ENCODE data around the gene P2RX2.

P2RX2 gene

DNA sequence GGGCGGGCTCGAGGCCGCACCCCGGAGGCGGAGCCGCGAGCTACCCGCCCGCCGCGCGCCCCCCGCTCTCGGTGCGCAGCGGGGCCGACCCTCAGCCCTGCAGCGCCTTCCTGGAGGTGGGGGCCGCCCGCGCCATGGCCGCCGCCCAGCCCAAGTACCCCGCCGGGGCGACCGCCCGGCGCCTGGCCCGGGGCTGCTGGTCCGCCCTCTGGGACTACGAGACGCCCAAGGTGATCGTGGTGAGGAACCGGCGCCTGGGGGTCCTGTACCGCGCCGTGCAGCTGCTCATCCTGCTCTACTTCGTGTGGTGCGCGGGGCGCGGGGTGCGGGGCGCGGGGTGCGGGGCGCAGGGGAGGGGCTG, at the start of gene P2RX2:
Gene P2RX2, plus strand, starts transcription at position 94 of the 361 bp plus-strand sequence. Its CDS starts 41 bp downstream, at position 135.
- DNase-seq = no peak

DNA sequence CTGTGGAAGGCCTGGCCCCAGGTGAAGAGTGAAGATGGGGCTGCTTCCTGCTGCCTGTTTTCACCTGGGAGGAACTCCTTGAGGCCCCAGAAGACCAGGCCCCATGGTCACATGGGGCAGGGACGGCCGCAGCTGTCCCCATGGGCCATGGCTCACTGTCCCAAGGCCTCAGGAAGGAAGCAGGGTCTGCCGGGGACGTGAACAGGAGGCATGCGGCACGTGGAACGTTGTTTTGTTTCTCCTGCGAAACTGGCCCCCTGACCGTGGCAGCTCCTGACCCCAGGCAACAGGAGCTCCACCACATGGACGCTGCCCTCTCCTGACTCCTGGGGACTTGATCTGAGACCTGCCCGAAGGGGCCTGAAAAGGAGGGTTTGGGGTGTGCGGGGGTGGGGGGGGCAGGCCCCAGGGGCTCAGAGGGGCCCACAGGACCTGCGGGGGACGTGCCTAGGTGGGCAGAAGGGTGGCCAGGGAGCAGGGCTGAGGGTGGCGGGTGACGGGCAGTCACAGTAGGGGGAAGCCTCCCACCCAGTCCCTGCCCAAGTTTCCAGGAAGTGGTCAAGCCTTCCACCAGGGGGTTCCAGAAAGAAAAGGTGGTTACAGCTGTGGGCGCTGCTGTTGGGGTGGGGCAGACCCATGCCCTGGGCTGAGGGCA, 49.6 kb upstream of the P2RX2 start:
- no peak for DNase-seq

DNA sequence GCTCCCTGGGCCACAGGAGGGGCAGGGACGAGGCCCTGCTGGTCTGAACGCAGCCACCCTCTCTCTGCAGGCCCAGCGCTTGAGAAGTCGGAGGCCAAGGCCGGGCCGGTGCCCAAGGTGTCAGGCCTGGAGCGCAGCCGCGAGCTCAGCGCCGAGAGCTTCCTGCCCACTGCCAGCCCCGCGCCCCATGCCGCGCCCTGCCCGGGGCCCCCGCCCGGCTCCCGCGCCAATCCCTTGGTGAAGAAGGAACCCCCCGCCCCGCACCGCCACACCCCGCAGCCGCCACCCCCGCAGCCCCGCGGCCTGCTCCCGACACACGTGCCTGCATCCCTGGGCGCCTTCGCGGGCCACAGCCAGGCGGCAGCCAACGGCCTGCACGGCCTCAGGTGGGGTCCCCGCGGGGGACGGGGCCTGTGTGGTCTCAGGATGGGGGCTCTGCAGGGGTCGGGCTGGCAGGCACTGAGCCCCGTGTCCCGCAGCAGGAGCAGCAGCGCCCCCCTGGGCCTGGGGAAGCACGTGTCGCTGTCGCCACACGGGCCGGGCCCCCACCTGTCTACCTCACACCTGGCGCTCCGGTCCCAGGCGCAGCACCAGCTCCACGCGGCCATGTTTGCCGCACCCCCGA, 48.6 kb upstream of the P2RX2 start:
- no peak for DNase-seq

DNA sequence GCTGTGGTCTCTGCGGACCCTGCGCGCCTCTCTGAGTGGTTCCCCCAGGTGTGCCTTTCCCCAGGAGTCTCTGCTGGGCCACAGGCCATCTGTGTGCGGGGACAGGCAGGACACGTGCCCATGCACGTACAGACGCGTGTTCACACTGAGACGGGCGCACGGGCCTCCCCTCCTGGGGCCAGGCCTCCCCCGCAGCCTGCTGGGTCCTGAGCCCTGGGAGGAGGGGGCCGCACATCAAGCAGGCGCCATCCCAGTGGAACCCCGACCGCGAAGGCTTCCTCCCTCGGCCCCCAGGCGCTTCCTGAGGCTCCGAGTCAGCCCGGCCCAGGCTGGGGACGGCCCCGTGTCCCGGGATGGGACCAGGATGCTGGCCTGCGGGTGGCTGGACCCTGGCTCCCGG, 47.9 kb upstream of the P2RX2 start:
- DNase-seq = no peak

DNA sequence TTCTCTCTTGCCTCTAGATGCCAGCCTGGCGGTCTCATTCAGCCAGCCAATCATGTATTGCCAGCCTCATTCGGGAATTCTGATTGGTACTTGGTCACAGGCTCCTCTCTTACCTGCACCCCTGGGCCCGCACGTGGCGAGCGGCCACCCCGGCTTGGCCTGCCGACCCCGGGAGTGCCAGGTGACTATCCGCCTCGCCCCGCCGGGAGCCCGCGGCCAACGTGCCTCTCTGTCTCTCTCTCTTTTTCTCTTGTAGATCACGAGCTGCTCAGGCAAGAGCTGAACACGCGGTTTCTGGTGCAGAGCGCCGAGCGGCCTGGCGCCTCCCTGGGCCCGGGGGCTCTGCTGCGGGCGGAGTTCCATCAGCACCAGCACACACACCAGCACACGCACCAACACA, 47.5 kb upstream of the P2RX2 start:
- DNase-seq = no peak

DNA sequence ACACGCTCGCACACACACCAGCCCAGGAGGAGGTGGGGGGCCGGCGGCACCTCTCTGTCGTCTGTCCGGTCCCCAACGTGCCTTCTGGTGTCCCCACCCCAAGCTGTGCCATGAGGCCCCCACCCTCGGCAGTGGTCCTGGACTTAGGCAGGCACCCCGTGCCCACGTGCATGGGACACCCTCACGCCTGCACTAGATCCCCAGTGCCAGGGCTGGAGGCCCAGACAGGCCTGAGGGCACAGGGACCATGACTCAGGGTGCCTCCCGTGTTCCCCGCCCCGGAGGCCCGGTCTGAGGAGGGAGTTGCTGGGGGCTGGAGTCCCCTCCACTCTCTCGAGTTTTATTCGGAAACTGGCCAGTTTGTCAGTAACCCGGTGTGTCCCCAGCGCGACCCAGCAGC, 47.0 kb upstream of the P2RX2 start:
- DNase-seq = no peak

DNA sequence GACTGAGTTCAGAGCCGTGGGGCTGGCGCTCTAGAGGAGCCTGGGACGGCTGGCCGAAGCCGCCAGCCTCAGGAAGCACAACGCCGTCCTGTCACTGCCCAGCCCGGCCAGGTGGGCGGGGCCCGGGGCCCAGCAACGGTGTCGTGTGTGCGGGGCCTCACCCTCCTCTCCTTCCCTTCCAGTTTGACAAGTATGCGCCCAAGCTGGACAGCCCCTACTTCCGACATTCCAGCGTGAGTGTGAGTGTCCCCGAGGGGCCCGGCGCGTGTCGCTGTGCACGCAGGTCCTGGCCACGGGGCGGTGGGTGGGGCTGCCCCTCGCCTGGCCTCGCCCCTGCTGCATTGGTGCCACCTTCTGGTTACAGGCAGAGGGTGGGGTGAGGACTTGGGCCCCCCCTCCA, 46.5 kb upstream of the P2RX2 start:
- no peak for DNase-seq

DNA sequence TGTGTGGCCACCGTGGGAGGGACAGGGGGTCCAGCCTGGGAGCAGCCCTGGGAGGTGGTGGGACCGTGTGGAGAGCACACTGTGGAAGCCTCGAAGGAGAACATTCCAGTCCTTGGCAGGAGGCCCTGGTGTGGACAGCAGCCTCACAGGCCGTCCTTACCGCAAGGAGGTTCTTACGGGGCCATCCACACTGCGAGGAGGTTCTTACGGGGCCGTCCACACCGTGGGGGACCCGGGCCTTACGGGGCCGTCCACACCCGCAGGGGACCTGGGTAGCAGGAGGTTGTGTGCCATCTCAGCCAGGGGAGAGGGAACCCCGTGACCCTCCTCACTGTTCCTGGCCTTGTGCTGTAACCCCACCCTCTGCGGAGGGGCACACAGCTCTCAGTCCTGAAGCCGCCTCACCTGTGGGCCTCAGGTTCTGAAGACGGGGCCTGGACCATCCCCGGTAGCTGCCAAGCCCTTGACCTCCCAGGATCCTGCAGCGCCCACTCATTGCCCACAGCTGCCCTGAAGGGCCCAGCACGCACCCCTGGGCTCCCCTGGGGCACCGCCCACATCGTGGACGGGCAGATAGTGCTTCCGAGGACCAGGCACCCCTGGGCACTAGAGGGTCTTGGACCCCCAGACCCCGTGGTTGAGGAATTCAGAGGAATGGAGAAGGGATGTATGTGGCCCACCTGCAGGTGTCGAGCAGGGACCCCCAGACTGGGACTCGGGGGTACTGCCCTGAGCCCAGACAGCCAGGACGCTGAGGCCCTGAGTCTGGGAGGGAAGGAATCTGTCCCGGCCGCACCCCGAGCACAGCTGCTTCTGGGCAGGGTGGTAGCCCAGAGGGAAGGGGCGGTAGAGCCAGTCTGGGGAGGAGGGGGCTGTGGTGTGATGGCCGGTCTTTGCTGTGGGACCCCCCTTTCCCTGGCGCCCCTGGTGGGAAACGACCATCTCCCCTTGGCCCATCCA, 45.5 kb upstream of the P2RX2 start:
- no peak for DNase-seq

DNA sequence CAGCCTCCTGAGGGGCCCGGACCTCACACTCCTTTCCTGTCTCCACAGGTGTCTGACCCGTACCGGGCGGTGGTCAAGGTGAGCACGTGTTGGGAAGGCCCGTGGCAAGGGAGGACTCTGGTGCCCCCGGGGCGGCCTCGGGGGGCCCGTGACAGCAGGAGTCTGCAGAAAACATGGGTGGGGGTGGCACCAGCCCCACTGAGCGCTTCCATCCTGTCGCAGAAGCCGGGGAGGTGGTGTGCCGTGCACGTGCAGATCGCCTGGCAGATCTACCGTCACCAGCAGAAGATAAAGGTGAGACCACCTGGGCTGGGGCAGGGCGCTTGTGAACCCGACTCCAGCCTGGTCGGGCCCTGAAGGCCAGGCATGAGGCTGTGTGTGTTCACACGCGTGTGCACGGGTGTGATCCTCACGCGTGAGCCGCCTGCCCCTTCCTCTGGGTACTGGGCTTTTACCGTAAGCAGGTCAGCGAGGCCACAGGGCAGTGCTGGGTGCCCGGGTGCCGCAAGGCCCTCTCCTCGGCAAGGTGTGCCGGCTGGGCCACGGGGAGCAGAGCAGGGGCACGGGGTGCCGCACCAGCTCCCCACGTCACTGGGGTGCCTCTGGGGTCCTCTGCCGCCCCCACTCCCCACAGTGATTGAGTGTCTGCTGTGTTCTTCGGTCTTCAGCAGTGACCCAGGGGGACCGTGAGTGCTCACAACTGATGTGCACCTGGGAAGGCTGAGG, 44.1 kb upstream of the P2RX2 start:
- no peak for DNase-seq

DNA sequence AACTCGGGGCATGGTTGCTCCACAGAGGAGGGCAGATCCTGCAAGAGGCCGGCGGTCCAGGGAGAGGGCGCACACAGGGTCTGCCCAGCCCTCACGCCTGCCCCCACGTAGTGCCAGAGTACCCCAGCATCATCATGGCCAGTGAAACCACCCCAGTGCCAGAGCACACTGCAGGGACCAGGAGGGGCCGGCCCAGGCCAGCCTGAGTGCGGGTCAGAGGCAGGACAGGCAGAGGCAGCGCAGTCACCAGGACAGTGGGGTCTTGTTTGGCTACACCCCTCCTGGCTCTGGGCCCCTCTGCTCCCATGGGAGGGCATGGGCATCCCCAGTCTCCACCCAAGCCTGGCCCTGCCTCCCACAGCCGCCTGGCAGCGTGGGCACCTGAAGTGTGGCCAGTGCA, 42.9 kb upstream of the P2RX2 start:
- DNase-seq = no peak

DNA sequence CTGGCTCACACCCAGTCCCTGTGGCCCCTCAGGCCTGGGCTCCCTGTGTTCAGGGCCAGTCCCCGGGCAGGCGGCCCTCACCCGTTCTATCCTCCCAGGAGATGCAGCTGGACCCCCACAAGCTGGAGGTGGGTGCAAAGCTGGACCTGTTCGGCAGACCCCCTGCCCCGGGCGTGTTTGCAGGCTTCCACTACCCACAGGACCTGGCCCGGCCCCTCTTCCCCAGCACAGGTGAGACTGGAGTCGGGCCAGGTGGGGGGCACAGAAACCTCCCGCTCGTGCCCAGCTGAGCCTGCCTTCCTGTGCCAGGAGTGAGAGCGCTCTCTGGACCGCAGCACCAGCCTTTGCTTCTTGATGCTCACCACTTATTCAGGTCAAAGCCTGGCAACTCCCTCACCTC, 41.9 kb upstream of the P2RX2 start:
- no peak for DNase-seq

DNA sequence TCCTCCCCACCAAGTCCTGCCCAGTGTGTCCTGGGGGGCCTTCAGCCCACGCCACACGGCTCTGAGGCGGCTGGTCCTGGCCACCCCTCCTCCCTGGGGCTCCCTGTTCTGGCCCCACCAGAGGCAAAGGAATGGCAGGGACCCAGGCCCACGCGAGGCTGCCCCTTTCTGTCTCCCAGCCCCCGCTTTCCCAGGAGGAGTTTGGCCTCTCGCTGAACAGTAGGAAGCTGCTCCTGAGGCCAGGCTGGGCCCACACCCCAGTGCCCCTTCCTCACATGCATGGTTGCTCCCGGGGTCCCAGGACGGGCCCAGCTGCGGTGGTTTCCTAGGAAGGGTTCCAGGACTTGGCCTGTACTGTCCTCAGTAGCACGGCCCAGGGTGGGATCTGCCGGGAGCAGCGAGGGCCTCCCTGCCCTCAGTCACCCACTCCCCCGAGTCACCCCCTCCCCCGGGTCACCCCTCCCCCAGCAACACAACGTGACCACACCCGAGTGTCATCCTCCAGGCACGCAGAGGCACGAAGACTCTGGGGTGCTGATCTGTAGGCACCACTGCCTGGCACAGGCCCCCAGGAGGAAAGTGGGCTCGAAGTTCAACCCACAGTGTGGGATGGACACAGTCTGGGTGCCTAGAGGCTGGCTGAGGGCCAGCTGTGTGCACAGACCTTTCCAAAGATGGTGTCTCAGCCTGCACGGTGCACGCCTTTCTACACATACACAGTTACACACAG, 41.2 kb upstream of the P2RX2 start:
- no peak for DNase-seq

DNA sequence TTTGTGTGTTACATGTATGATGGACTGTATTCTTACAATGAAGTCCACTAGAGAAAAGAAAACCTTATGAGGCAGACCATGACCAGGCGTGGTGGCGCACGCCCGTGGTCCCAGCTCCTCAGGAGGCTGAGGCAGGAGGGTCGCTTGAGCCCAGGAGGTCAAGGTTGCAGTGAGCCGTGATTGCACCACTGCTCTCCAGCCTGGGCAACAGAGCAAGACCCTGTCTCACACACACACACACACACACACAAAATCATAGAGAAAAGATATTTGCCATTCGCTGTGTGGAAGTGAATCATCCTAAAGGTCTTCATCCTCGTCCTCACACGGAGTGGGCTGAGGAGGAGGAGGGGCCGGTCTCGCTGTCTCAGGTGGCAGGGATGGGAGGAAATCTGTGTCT, 40.5 kb upstream of the P2RX2 start:
- DNase-seq = no peak

DNA sequence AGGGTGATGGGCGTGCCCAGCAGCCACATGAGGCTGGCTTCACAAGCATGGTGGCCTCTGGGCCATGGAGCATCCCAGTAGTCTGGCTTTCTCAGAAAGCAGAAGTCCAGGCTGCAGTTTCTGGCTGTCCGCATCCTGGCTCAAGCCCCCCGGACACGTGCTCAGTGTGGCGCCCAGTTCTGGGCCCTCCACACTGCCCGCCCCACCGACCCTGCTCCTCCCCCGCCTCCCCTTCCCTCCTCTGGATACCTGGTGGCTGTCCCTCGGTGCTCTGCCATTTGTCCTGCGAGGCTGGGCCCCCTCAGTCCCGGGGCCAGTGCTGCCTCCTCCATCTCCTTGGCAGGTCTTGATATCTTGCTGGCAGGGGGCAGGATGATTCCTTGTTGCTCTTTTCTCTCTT, 39.8 kb upstream of the P2RX2 start:
- no peak for DNase-seq

DNA sequence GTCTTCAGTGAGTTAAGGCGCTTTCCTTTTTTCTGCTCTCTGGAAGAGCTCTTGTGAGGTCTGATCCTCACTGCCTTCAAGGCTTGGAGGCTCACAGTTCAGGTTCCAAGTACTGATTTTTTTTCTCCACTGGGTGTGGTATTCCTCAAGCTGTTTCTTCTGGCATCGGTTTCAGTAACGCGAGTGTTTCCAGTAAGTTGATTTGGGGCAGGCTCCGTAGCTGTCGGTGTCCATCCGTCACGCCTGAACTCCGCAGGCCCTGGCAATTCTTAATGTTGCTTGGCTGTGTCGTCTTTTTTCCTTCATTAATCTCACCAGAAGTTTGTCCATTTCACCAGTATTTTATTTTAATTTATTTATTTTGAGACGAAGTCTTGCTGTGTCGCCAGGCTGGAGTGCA, 38.8 kb upstream of the P2RX2 start:
- no peak for DNase-seq

DNA sequence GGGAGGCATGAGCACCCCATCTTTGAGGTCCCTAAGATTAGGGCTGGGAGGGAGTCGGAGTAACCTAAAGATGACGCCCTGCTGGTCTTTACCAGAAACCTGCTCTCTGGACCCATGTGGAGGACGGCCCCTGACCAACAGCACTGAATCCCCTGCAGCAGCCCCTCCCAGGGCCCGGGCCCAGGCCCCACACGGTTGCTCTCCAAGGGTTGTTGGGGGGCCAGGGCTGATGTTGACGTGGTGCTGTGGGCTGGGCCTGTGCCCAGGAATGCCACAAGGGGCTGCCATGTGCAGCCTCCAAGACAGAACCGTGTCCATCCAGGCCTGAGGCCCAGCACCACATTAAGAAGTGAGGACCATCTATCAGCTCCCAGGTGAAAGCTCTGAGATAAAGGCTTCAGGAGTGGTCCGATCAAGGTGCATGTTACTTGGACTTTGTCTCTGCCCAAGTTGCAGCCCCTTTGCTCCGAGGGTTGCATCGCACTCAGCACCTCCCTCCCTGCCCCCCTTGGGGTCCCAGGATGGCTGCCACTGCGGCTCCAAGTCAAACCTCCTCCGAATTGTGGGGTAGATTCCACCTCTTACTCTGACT, 37.8 kb upstream of the P2RX2 start:
- no peak for DNase-seq

DNA sequence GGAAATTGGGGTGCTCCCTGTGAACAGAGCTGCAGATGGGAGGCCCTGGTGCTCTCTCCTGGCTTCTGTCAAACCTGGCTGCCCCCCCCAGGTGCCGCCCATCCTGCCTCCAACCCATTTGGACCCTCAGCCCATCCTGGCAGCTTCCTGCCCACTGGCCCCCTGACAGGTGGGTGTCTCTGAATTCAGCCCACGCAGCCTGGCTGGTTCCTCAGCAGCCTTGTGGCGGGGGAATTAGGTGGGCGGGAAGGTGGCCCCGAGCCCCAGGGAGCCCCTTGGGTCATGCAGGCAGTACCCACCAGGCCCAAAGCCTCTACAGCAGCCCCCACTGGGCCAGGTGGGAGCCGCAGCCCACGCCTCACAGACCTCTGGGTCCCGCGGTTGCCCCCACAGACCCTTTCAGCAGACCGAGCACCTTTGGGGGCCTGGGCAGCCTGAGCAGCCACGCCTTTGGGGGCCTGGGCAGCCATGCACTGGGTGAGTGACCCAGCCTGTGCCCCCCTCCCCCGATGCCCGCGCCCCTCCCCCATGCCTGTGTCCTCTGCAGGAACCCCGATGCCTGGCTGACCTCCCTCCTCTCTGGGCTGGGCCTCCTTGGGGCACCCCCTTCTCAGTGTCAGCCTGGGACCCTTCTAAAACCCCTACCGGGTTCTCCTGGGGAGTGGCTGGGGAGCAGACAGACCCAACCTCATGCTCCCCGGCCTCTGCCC, 37.1 kb upstream of the P2RX2 start:
- DNase-seq = no peak

DNA sequence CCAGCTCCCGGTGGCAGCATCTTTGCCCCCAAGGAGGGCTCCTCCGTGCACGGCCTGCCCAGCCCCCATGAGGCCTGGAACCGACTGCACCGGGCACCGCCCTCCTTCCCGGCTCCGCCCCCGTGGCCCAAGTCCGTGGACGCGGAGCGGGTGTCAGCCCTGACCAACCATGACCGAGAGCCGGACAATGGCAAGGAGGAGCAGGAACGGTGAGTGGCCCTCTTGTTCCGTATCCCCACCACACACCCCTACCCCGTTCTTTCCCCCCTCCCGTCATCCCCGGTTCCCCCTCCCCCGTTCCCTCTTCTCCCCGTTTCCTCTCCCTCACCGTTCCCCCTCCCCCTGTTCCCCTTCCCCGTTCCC, 36.5 kb upstream of the P2RX2 start:
- no peak for DNase-seq

DNA sequence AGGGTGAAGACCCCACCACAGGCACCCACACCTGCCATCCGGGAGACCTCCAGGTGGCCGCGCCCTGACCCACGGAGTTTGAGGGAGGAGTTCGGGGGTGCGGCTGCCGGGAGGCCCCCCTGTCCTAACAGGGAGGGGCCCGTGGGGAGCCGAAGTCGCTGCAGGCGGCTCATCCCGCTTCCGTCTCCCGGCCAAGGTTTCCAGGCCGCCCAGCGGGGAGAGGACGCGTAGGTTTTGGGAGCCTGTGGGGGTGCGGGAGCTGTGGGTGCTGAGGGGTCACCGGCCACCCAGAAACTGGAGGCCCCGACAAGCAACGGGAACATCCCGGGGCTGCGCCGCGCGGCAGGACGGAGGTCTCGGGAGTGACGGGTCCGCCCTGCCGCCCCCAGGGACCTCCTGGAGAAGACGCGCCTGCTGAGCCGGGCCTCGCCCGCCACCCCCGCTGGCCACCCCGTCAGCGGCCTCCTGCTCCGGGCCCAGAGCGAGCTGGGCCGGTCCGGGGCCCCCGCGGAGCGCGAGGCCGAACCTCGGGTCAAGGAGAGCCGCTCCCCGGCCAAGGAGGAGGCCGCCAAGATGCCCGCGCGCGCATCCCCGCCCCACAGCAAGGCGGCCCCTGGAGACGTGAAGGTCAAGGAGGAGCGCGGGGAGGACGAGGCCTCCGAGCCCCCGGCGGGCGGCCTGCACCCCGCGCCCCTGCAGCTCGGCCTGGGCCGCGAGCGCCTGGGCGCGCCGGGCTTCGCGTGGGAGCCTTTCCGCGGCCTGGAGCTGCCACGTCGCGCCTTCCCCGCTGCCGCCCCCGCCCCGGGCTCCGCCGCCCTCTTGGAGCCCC, 35.8 kb upstream of the P2RX2 start:
- DNase-seq = no peak

DNA sequence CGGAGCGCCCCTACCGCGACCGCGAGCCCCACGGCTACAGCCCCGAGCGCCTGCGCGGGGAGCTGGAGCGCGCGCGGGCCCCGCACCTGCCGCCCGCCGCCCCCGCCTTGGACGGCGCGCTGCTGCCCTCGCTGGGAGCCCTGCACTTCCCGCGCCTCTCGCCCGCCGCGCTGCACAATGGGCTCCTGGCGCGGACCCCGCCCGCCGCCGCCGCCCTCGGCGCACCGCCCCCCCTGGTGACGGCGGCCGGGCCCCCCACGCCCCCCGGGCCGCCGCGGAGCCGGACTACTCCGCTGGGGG, 35.2 kb upstream of the P2RX2 start:
- no peak for DNase-seq

DNA sequence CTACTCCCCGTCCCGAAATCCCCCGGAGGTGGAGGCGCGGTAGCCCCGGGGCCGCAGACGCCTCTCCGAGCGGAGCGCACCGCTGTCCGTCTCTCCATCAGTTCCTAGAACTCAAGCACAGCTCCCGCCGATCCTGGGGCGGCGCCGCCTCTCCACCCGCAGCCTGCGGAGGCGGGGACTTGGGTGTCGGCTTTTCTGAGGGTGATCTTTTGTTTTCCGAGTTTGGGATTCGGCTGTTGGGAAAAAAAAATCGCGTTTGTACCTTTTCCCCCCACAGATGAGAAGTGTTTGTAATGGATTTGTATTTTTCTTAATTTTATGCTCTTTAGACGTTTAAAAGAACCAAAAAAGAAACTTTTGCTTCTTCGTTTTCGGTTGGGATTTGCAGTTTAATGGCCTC, 34.8 kb upstream of the P2RX2 start:
- DNase-seq = no peak
